ENCODE measurements around the gene ZNRF2.

DNA sequence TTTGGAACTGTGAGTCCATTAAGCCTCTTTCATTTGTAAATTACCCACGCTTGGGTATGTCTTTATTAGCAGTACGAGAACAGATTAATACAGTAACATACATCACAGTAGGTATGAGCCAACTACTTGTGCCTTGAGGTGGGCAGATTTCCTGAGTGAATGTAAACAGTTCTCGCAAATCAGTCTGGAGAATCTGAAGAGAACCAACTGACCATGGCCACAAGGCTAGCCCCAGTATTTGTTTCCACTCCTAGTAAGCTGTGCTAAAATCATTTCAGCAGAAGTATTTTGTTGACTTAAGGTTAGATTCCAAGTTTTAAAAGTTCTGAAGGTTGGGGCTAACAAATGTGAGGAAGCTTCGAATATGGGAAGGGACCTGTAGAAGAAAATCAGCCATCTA, 111.3 kb downstream of the ZNRF2 start:
- TF ChIP-seq, protein P1, sequence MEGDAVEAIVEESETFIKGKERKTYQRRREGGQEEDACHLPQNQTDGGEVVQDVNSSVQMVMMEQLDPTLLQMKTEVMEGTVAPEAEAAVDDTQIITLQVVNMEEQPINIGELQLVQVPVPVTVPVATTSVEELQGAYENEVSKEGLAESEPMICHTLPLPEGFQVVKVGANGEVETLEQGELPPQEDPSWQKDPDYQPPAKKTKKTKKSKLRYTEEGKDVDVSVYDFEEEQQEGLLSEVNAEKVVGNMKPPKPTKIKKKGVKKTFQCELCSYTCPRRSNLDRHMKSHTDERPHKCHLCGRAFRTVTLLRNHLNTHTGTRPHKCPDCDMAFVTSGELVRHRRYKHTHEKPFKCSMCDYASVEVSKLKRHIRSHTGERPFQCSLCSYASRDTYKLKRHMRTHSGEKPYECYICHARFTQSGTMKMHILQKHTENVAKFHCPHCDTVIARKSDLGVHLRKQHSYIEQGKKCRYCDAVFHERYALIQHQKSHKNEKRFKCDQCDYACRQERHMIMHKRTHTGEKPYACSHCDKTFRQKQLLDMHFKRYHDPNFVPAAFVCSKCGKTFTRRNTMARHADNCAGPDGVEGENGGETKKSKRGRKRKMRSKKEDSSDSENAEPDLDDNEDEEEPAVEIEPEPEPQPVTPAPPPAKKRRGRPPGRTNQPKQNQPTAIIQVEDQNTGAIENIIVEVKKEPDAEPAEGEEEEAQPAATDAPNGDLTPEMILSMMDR (IDR thresholded peaks at IDR 0.05; ENCODE audit: low read depth, low read length) = no peak
- TF ChIP-seq POLR2A (IDR thresholded peaks at IDR 0.05; ENCODE audit: extremely low read depth, insufficient read length) = no peak
